DOHH2 (cell line): ENCODE results near the gene OR7G2.

ENCODE experiments used
- H3F3A ChIP-seq: fragments of 200-600 bp; sonication (generic), shearing (Covaris generic); 2 replicates; pipeline ENCODE4 v1.6.0; 2016; ENCODE audit warnings: antibody characterized with exemption, mild to moderate bottlenecking; ENCODE audit not compliant: control insufficient read depth, insufficient read depth
- H3K27ac ChIP-seq: fragments of 200-600 bp; sonication (generic); 2 replicates; pipeline ENCODE4 v1.5.1; 2014; ENCODE audit warnings: low read depth, mild to moderate bottlenecking, low read length, moderate library complexity
- H3K27me3 ChIP-seq: fragments of 200-600 bp; sonication (generic); 2 replicates; pipeline ENCODE4 v1.6.1; 2014; ENCODE audit warnings: mild to moderate bottlenecking, low read length, mixed read lengths; ENCODE audit not compliant: control insufficient read depth
- H3K36me3 ChIP-seq: fragments of 200-600 bp; sonication (generic); 2 replicates; pipeline ENCODE4 v1.6.1; 2014; ENCODE audit warnings: mild to moderate bottlenecking, low read length, moderate library complexity, mixed read lengths; ENCODE audit not compliant: control insufficient read depth
- H3K4me1 ChIP-seq: fragments of 200-600 bp; sonication (generic); 2 replicates; pipeline ENCODE4 v1.6.1; 2014; ENCODE audit warnings: mild to moderate bottlenecking, low read length, mixed read lengths; ENCODE audit not compliant: control insufficient read depth
- H3K4me2 ChIP-seq: fragments of 200-600 bp; sonication (generic); 2 replicates; pipeline ENCODE4 v1.6.0; 2014; ENCODE audit warnings: mild to moderate bottlenecking, low read length, moderate library complexity
- H3K4me3 ChIP-seq: fragments of 200-600 bp; sonication (generic); 2 replicates; pipeline ENCODE4 v1.5.1; 2014; ENCODE audit warnings: mild to moderate bottlenecking, low read length, mixed read lengths
- H3K79me2 ChIP-seq: fragments of 200-600 bp; sonication (generic); 2 replicates; pipeline ENCODE4 v1.6.1; 2014; ENCODE audit warnings: mild to moderate bottlenecking, low read length, mixed read lengths; ENCODE audit not compliant: control insufficient read depth
- H3K9me2 ChIP-seq: fragments of 200-600 bp; sonication (generic); replicated peaks from 2 replicates; pipeline ENCODE4 v1.6.1; 2014; ENCODE audit warnings: mild to moderate bottlenecking, low read length, mixed read lengths; ENCODE audit not compliant: control insufficient read depth
- H3K9me3 ChIP-seq: fragments of 200-600 bp; sonication (generic); 2 replicates; pipeline ENCODE4 v1.6.1; 2014; ENCODE audit warnings: antibody characterized with exemption, low read length, mixed read lengths; ENCODE audit not compliant: control insufficient read depth, insufficient read depth
- H4K20me1 ChIP-seq: fragments of 200-600 bp; sonication (generic); 2 replicates; pipeline ENCODE4 v1.6.0; 2014; ENCODE audit warnings: low read depth, mild to moderate bottlenecking, antibody characterized with exemption, low read length, moderate library complexity; ENCODE audit not compliant: control insufficient read depth, insufficient read depth
- CTCF ChIP-seq: fragments of 200-600 bp; sonication (generic); IDR thresholded peaks from one replicate; pipeline ENCODE4 v1.5.1; 2014; ENCODE audit warnings: antibody characterized with exemption, mild to moderate bottlenecking, low read depth, low read length; ENCODE audit not compliant: poor library complexity, severe bottlenecking
- EZH2phosphoT487 ChIP-seq: fragments of 200-600 bp; sonication (generic); IDR thresholded peaks from 2 replicates; pipeline ENCODE4 v1.6.1; 2017; ENCODE audit warnings: borderline replicate concordance, mild to moderate bottlenecking, antibody characterized with exemption, low read length, moderate library complexity, mixed read lengths

Gene OR7G2

DNA sequence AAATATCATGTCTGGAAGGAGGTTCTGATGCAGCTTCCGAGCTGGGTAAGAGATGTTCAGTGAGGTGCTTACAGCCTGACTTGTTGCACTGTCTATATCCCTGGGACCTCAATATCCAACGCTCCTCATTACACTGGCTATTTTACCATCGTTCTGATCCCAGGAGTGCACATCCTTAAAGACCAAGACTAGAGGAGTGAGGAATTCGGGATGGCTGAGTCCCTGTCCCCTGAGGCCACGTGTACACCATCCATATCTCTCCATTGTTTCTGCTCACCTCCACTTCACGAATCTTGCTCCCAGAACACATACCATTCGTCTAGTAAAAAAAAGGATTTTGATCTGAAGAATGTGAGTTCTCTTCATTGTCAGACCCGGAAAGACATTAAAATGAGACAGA is at the start of gene OR7G2:
Gene OR7G2 (minus strand): TSS at position 101 of the 400 bp plus-strand sequence. CDS start 4,232 bp downstream, outside the sequence.
- Histone ChIP-seq H3F3A (no peaks in the 10 kb centered on the region), H3K27me3 (no peaks in the 10 kb centered on the region), H3K27ac (no peak within 1 kb of the TSS), H3K9me2 (no peaks in the 10 kb centered on the region), H3K4me1 (no peaks in the 10 kb centered on the region), H3K36me3 (no peaks in the 10 kb centered on the region), H3K4me3 (no peak within 1 kb of the TSS), H4K20me1 (no peaks in the 10 kb centered on the region), H3K79me2 (no peaks in the 10 kb centered on the region), H3K9me3 (no peaks in the 10 kb centered on the region), H3K4me2 (no peak within 1 kb of the TSS)
- TF ChIP-seq CTCF (no peak), EZH2phosphoT487 (no peak)

- Histone ChIP-seq H3K79me2 (peaks cover 64% of the 10 kb centered on the region), H3K27me3 (no peaks in the 10 kb centered on the region), H4K20me1 (peaks cover 10% of the 10 kb centered on the region; the same call in 1 of the 2 replicates), H3K36me3 (peaks cover 94% of the 10 kb centered on the region), H3K4me3 (no peak overlapping the region), H3K27ac (no peak overlapping the region), H3K9me2 (no peaks in the 10 kb centered on the region), H3K9me3 (peaks cover 8% of the 10 kb centered on the region; the same call in 1 of the 2 replicates), H3K4me1 (peaks cover 13% of the 10 kb centered on the region), H3K4me2 (no peak overlapping the region), H3F3A (no peaks in the 10 kb centered on the region)
- TF ChIP-seq EZH2phosphoT487 (no peak), CTCF (no peak)
These were observed 49.0 kb upstream of the OR7G2 start for GRCh38 chr19:9156304-9156703.

DNA sequence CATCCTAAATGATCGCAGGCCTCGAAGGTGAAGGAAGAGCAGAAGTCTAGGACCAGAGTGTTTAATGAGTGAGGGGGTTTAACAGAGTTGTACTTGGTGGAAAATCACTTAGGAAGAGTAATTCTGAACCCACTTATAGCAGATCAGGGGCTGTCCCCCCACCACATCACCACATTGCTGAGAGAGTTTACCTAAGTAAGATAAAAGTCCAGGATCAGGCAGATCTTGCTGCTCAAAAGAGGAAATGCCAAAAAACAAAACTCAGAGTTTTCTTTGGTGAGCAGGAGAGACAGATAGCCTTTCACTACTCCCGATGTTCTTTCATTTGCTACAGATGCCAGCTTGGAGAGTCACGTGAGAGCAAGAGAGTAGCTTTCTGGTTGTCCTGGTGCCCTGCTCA is 48.3 kb upstream of the OR7G2 start:
- peaks cover 9% of the 10 kb centered on the region; the same call in 1 of the 2 replicates for H3K9me3 ChIP-seq
- H4K20me1 ChIP-seq: peaks cover 10% of the 10 kb centered on the region; the same call in 1 of the 2 replicates

More for the DNA sequence above, 48.3 kb upstream of the OR7G2 start:
- Histone ChIP-seq H3K27me3 (no peaks in the 10 kb centered on the region), H3K36me3 (peaks cover 93% of the 10 kb centered on the region), H3K79me2 (peaks cover 71% of the 10 kb centered on the region), H3K9me2 (no peaks in the 10 kb centered on the region), H3K4me1 (peaks cover 13% of the 10 kb centered on the region), H3F3A (no peaks in the 10 kb centered on the region), H3K4me2 (no peak overlapping the region), H3K27ac (no peak overlapping the region), H3K4me3 (no peak overlapping the region)
- TF ChIP-seq EZH2phosphoT487 (no peak), CTCF (no peak)
